HG02571 (cell line): Measurements from ENCODE around the gene NCAM2.

Source experiments
- ATAC-seq: cut with Tn5 transposase; IDR thresholded peaks from one replicate; pipeline ENCODE4 v1.9.1; 2021; ENCODE audit warnings: mild to moderate bottlenecking, moderate library complexity; ENCODE audit not compliant: unreplicated experiment

Gene NCAM2

GRCh38 chr21:21406921-21407320, 408.7 kb downstream of the NCAM2 start:
- ATAC-seq, result no peak

- no peak for ATAC-seq
Observed at GRCh38 chr21:21412096-21412495, 413.9 kb downstream of the NCAM2 start.

GRCh38 chr21:21415741-21416140, 417.5 kb downstream of the NCAM2 start:
- ATAC-seq, result no peak

GRCh38 chr21:21434944-21435343, 436.7 kb downstream of the NCAM2 start:
- no peak for ATAC-seq

- no peak for ATAC-seq
Observed at GRCh38 chr21:21436012-21436534, 437.9 kb downstream of the NCAM2 start.

- ATAC-seq, result no peak
Observed at GRCh38 chr21:21439761-21440160, 441.6 kb downstream of the NCAM2 start.

- no peak for ATAC-seq
Observed at GRCh38 chr21:21457077-21457476, 458.9 kb downstream of the NCAM2 start.

GRCh38 chr21:21458124-21458631, 460.0 kb downstream of the NCAM2 start:
- ATAC-seq, result no peak

GRCh38 chr21:21460979-21461378, 462.8 kb downstream of the NCAM2 start:
- no peak for ATAC-seq

GRCh38 chr21:21463456-21463855, 465.2 kb downstream of the NCAM2 start:
- ATAC-seq, result no peak

GRCh38 chr21:21464684-21465083, 466.5 kb downstream of the NCAM2 start:
- ATAC-seq, result no peak

- no peak for ATAC-seq
Observed at GRCh38 chr21:21466752-21467151, 468.5 kb downstream of the NCAM2 start.

- ATAC-seq, result no peak
Observed at GRCh38 chr21:21468003-21468402, 469.8 kb downstream of the NCAM2 start.

- no peak for ATAC-seq
Observed at GRCh38 chr21:21481239-21481638, 483.0 kb downstream of the NCAM2 start.

GRCh38 chr21:21508859-21509258, 510.6 kb downstream of the NCAM2 start:
- no peak for ATAC-seq

GRCh38 chr21:21530680-21531079, 532.5 kb downstream of the NCAM2 start:
- ATAC-seq, result no peak

- ATAC-seq, result no peak
Observed at GRCh38 chr21:21547368-21547953, 549.3 kb downstream of the NCAM2 start.

GRCh38 chr21:21559285-21560045, 561.3 kb downstream of the NCAM2 start:
- ATAC-seq, result no peak
